HepG2 (cell line): ENCODE measurements around the gene RNU5B-1. TPM values are rescaled to one million over a fixed set of nuclear protein-coding genes. Genes with fewer than 3 reads are reported as not detected.

Source experiments
- ATAC-seq: fragments of 200-7000 bp; cut with Tn5 transposase; 3 replicates; pipeline ENCODE4 v1.9.1; 2020; ENCODE audit warnings: mild to moderate bottlenecking, moderate library complexity
- BruUV-seq: library from RNA; stranded (reverse); fragments of 400-500 nt; replicated peaks from 2 replicates; lab custom pipeline; 2021; lab: Mats Ljungman, UMichigan
- CTCF ChIA-PET: fragments of 300-600 bp; formaldehyde crosslinking; extraction: SDS; loops from one replicate; lab custom pipeline; 2021; ENCODE audit warnings: low total read pairs, inconsistent platforms, low intra/inter-chr PET ratio; lab: Yijun Ruan, JAX
- POLR2A ChIA-PET: fragments of 350-600 bp; sonication (Branson Sonifier 250); formaldehyde crosslinking; loops from one replicate; lab custom pipeline; 2020; ENCODE audit warnings: antibody characterized with exemption, inconsistent platforms; lab: Yijun Ruan, JAX
- DNase-seq: peaks from one replicate; pipeline ENCODE4 v3.0.0-alpha.2; 2015; ENCODE audit warnings: low spot score
- FAIRE-seq: peaks from 3 replicates; lab custom pipeline; 2011; peaks lifted over from hg19 to GRCh38; lab: Jason Lieb, UNC
- H2AFZ ChIP-seq: one replicate; pipeline ENCODE4 v1.6.1; 2011; ENCODE audit warnings: low read length, inconsistent platforms
- H3K27ac ChIP-seq: fragments of 300-600 bp; 3 replicates; pipeline ENCODE4 v1.8.0; 2011; ENCODE audit warnings: mixed run types, mild to moderate bottlenecking, mixed read lengths, low read length, inconsistent platforms; ENCODE audit not compliant: insufficient read depth; ENCODE audit errors: extremely low read length
- H3K27me3 ChIP-seq, 2 experiments: fragments of 200-600 bp in 1 of 2; 2 replicates in 1 of 2; 3 replicates in 1 of 2; pipeline versions ENCODE4 v1.6.0 to v1.8.0; 2011; ENCODE audit warnings: low read length in 2 of 2, mild to moderate bottlenecking in 2 of 2, moderate library complexity in 2 of 2, inconsistent platforms in 1 of 2; ENCODE audit not compliant: insufficient read depth in 2 of 2, control insufficient read depth in 1 of 2
- H3K36me3 ChIP-seq, 2 experiments: fragments of 200-600 bp in 1 of 2; replicated peaks in 1 of 2; 2 replicates in 1 of 2; 3 replicates in 1 of 2; pipeline versions ENCODE4 v1.5.1 to v1.8.0; 2011; ENCODE audit warnings: low read length in 2 of 2, inconsistent platforms in 1 of 2; ENCODE audit not compliant: insufficient read depth in 2 of 2, control insufficient read depth in 1 of 2
- H3K4me1 ChIP-seq: 2 replicates; pipeline ENCODE4 v1.5.1; 2012; ENCODE audit warnings: low read length, inconsistent platforms; ENCODE audit not compliant: insufficient read depth
- H3K4me2 ChIP-seq: 2 replicates; pipeline ENCODE4 v1.6.0; 2011; ENCODE audit warnings: low read depth, low read length, inconsistent platforms
- H3K4me3 ChIP-seq, 3 experiments: fragments of 200-600 bp in 1 of 3; sonication (generic), shearing (Covaris generic) in 1 of 3; replicated peaks in 1 of 3; 2 replicates each; pipeline ENCODE4 v1.5.1; 2011 to 2016; ENCODE audit warnings: low read length in 3 of 3, inconsistent platforms in 2 of 3, low read depth in 2 of 3, mild to moderate bottlenecking in 2 of 3, control low read depth in 1 of 3, mixed read lengths in 1 of 3; ENCODE audit not compliant: insufficient read depth in 1 of 3
- H3K79me2 ChIP-seq: one replicate; pipeline ENCODE4 v1.6.1; 2011; ENCODE audit warnings: low read length, inconsistent platforms; ENCODE audit not compliant: insufficient read depth
- H3K9ac ChIP-seq: 2 replicates; pipeline ENCODE4 v1.6.0; 2011; ENCODE audit warnings: mild to moderate bottlenecking, low read depth, low read length, inconsistent platforms; ENCODE audit not compliant: insufficient read depth
- H3K9me3 ChIP-seq: 2 replicates; pipeline ENCODE4 v1.5.1; 2012; ENCODE audit warnings: mild to moderate bottlenecking, low read length
- H4K20me1 ChIP-seq: 2 replicates; pipeline ENCODE4 v1.6.0; 2011; ENCODE audit warnings: inconsistent platforms, mild to moderate bottlenecking, low read length, moderate library complexity; ENCODE audit not compliant: insufficient read depth
- CTCF ChIP-seq: sonication (generic); formaldehyde crosslinking; IDR thresholded peaks from 2 replicates; pipeline ENCODE4 v1.5.0; 2020; ENCODE audit warnings: mild to moderate bottlenecking, missing genetic modification reagents, moderate library complexity
- IRF2 ChIP-seq: IDR thresholded peaks from 2 replicates; pipeline ENCODE4 v1.6.1; 2018; ENCODE audit warnings: missing genetic modification reagents, missing compliant biosample characterization
- MAFF ChIP-seq: IDR thresholded peaks from 2 replicates; pipeline ENCODE4 v1.6.1; 2011; ENCODE audit warnings: low read depth, low read length, improper control_type of control experiment
- MAFK ChIP-seq, 2 experiments: IDR thresholded peaks in 1 of 2; conservative IDR thresholded peaks in 1 of 2; 2 replicates each; pipeline ENCODE4 v1.6.1; 2011; ENCODE audit warnings: improper control_type of control experiment in 2 of 2, low read length in 2 of 2
- NR2F2 ChIP-seq: IDR thresholded peaks from 2 replicates; pipeline ENCODE4 v1.6.1; 2012; ENCODE audit warnings: low read depth, inconsistent platforms, borderline replicate concordance
- NR2F6 ChIP-seq, 2 experiments: IDR thresholded peaks; 2 replicates each; pipeline ENCODE4 v1.6.1; 2016; ENCODE audit warnings: antibody characterized with exemption in 1 of 2, mild to moderate bottlenecking in 1 of 2
- SAP130 ChIP-seq: IDR thresholded peaks from 2 replicates; pipeline ENCODE4 v1.6.1; 2016; ENCODE audit warnings: low read depth
- STAG1 ChIP-seq: sonication (generic); formaldehyde crosslinking; IDR thresholded peaks from 2 replicates; pipeline ENCODE4 v1.4.0; 2020; ENCODE audit warnings: missing genetic modification reagents
- ZNF121 ChIP-seq: sonication (generic); formaldehyde crosslinking; IDR thresholded peaks from 2 replicates; pipeline ENCODE4 v1.5.0; 2020; ENCODE audit warnings: mild to moderate bottlenecking, missing genetic modification reagents
- ZNF205 ChIP-seq: IDR thresholded peaks from 2 replicates; pipeline ENCODE4 v1.6.1; 2018; ENCODE audit warnings: missing biosample characterization, missing genetic modification reagents
- ZNF292 ChIP-seq: sonication (generic); formaldehyde crosslinking; IDR thresholded peaks from 2 replicates; pipeline ENCODE4 v1.8.1; 2022; ENCODE audit warnings: mild to moderate bottlenecking, low read depth, missing genetic modification reagents, borderline replicate concordance
- ZNF567 ChIP-seq: sonication (generic); formaldehyde crosslinking; IDR thresholded peaks from 2 replicates; pipeline ENCODE4 v1.8.1; 2023; ENCODE audit warnings: mild to moderate bottlenecking, missing genetic modification reagents, borderline replicate concordance
- ZNF782 ChIP-seq: sonication (generic); formaldehyde crosslinking; IDR thresholded peaks from 2 replicates; pipeline ENCODE4 v1.4.0; 2020; ENCODE audit warnings: missing genetic modification reagents, mild to moderate bottlenecking, borderline replicate concordance
- WGBS: methylation state at CpG from one replicate; pipeline ENCODE4 v1.1.6; 2017; ENCODE audit warnings: low lambda C conversion rate; 5-methylcytosine and 5-hydroxymethylcytosine counted together
- in situ Hi-C: cut with HindIII; loops from 2 replicates; pipeline ENCODE4 v1.10.0; 2017; ENCODE audit warnings: low pct_unique_long_range_greater_than_20kb; ENCODE audit not compliant: extremely low pct_ligation_motif_present
- intact Hi-C: fragments of 100-400 bp; cut with micrococcal nuclease; formaldehyde crosslinking; loops from one replicate; pipeline ENCODE4 v1.10.0; 2022; ENCODE audit not compliant: unreplicated experiment
- polyA plus RNA-seq, 8 experiments: library from polyadenylated mRNA; depleted of rRNA in 3 of 8; stranded (reverse) in 7 of 8; unstranded in 1 of 8; fragments of >200 nt; fragmentation: Illumina TruSeq in 4 of 8; extraction: Trizol in 4 of 8; gene quantifications; 2 replicates each; pipeline versions ENCODE4 v1.2.1 to v1.2.3, GENCODE V29; 2011 to 2016; ENCODE audit warnings: low read depth in 4 of 8, missing spikeins in 1 of 8, mixed read lengths in 1 of 8; ENCODE audit not compliant: insufficient read depth in 1 of 8
- total RNA-seq, 5 experiments: library from RNA; depleted of rRNA; stranded (reverse); fragments of >200 nt; fragmentation: Illumina TruSeq; extraction: Trizol; gene quantifications; 2 replicates each; pipeline ENCODE4 v1.2.3, GENCODE V29; 2016; ENCODE audit warnings: low read depth in 1 of 5
- TF ChIP-seq, protein P1 (sequence below): sonication (generic); formaldehyde crosslinking; IDR thresholded peaks from 2 replicates; pipeline ENCODE4 v1.8.0; 2022; ENCODE audit warnings: missing genetic modification reagents, mild to moderate bottlenecking, inconsistent platforms, borderline replicate concordance
- TF ChIP-seq, protein P2 (sequence below): sonication (generic); formaldehyde crosslinking; IDR thresholded peaks from 2 replicates; pipeline ENCODE4 v1.4.0; 2020; ENCODE audit warnings: missing genetic modification reagents; ENCODE audit errors: not compliant biosample characterization
- TF ChIP-seq, protein P3 (sequence below): sonication (generic); formaldehyde crosslinking; IDR thresholded peaks from 2 replicates; pipeline ENCODE4 v1.5.1; 2020; ENCODE audit warnings: mild to moderate bottlenecking, missing genetic modification reagents, moderate library complexity

RNU5B-1 gene
- total and polyA plus RNA-seq, 2 of the 13 experiments (the other 11 are each of a cell fraction or from before 2014, with no cell fraction given), result 1,646 TPM; not detected in 1

DNA sequence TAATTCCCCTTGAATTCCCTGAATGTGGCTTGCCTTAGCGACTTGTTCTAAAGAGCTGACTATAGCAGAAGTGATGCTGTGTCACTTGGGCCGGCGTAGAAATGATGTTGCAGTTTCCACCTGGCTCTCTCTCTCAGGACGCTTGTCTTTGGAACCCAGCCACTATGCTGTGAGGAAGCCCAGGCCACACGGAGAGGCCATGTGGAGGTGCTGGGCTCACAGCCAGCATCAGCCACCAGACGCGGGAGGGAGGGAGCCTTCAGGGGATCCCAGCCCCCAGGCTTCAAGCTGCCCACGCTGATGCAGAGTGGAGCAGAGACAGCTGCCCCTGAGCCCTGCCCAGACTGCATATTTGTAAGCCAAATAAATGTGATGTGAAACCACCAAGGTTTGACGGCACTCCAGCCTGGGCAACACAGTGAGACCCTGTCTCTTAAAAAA is 18.6 kb downstream of the RNU5B-1 start:
- H3K9me3 ChIP-seq, result no peaks in the 10 kb centered on the region
- FAIRE-seq (no peak), DNase-seq (no peak), ATAC-seq (peak; percentile 30)
- peaks cover 26% of the 10 kb centered on the region for H3K4me1 ChIP-seq
- in situ Hi-C loops (loop anchor here (5.0 kb wide), 1 partner anchor 59 kb away; no protein-coding TSS in a partner anchor), intact Hi-C loops (no loop called here)
- POLR2A ChIA-PET, result interaction anchor here (0.7 to 1.1 kb wide), 3 partner anchors 23 to 78 kb away, joined by 3 read pairs; no protein-coding TSS in a partner anchor
- CTCF ChIA-PET, result interaction anchor here (1.1 kb wide), 1 partner anchor 62 kb away, joined by 5 read pairs; no protein-coding TSS in a partner anchor
- H3K79me2 ChIP-seq, result no peaks in the 10 kb centered on the region
- H3K4me3 ChIP-seq, result no peak overlapping the region
- peak overlapping the region; percentile 29; the same call in 1 of the 2 replicates for H3K4me2 ChIP-seq
- no TSS peak for BruUV-seq
- no peaks in the 10 kb centered on the region for H4K20me1 ChIP-seq
- H3K9ac ChIP-seq, result no peak overlapping the region
- 0 out of 5 replicates have a peak, but pooled peaks cover 0 to 3% of the 10 kb centered on the region in 2 experiments for H3K36me3 ChIP-seq
- no peak overlapping the region for H3K27ac ChIP-seq
- no peaks in the 10 kb centered on the region; a peak in 1 of 5 replicates for H3K27me3 ChIP-seq
- H2AFZ ChIP-seq, result no peak overlapping the region
- WGBS, result 20% methylated on average over 4 of the region's 9 CpGs
- TF ChIP-seq IRF2 (no peak), SAP130 (peak; percentile 43; the same call in 1 of the 2 replicates), STAG1 (0 out of 2 replicates have a peak, but pooled peaks have one; percentile 12), MAFK (conservative IDR thresholded peaks at IDR 0.05 in 1 of 2, IDR thresholded peaks at IDR 0.05 in 1 of 2; ENCODE audit: low read length in 2 of 2) (peak; percentile 41 to 49; a peak in 2 of 4 replicates), ZNF292 (CRISPR knock-in tag) (no peak), NR2F2 (no peak), ZNF567 (CRISPR knock-in tag) (no peak), NR2F6 (IDR thresholded peaks at IDR 0.05) (no peak), NR2F6 (CRISPR knock-in tag; IDR thresholded peaks at IDR 0.05) (no peak), ZNF205 (CRISPR knock-in tag) (no peak), ZNF121 (CRISPR knock-in tag) (peak; percentile 87), ZNF782 (CRISPR knock-in tag) (no peak), MAFF (peak; percentile 34; the same call in 1 of the 2 replicates), CTCF (CRISPR knock-in tag) (peak; percentile 34; the same call in 1 of the 2 replicates)
- TF ChIP-seq, protein P1, sequence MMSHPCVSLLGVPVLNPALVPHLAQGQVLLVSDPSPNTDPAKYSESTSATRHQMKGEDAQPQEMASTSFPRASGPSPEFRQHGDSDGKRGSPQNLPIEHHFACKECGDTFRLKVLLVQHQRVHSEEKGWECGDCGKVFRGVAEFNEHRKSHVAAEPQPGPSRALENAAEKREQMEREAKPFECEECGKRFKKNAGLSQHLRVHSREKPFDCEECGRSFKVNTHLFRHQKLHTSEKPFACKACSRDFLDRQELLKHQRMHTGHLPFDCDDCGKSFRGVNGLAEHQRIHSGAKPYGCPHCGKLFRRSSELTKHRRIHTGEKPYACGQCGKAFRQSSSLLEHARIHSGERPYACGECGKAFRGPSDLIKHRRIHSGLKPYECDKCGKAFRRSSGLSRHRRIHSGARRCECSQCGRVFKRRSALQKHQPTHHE (CRISPR knock-in tag), result no peak
- TF ChIP-seq, protein P2, sequence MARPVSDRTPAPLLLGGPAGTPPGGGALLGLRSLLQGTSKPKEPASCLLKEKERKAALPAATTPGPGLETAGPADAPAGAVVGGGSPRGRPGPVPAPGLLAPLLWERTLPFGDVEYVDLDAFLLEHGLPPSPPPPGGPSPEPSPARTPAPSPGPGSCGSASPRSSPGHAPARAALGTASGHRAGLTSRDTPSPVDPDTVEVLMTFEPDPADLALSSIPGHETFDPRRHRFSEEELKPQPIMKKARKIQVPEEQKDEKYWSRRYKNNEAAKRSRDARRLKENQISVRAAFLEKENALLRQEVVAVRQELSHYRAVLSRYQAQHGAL (CRISPR knock-in tag), result no peak
- TF ChIP-seq, protein P3, sequence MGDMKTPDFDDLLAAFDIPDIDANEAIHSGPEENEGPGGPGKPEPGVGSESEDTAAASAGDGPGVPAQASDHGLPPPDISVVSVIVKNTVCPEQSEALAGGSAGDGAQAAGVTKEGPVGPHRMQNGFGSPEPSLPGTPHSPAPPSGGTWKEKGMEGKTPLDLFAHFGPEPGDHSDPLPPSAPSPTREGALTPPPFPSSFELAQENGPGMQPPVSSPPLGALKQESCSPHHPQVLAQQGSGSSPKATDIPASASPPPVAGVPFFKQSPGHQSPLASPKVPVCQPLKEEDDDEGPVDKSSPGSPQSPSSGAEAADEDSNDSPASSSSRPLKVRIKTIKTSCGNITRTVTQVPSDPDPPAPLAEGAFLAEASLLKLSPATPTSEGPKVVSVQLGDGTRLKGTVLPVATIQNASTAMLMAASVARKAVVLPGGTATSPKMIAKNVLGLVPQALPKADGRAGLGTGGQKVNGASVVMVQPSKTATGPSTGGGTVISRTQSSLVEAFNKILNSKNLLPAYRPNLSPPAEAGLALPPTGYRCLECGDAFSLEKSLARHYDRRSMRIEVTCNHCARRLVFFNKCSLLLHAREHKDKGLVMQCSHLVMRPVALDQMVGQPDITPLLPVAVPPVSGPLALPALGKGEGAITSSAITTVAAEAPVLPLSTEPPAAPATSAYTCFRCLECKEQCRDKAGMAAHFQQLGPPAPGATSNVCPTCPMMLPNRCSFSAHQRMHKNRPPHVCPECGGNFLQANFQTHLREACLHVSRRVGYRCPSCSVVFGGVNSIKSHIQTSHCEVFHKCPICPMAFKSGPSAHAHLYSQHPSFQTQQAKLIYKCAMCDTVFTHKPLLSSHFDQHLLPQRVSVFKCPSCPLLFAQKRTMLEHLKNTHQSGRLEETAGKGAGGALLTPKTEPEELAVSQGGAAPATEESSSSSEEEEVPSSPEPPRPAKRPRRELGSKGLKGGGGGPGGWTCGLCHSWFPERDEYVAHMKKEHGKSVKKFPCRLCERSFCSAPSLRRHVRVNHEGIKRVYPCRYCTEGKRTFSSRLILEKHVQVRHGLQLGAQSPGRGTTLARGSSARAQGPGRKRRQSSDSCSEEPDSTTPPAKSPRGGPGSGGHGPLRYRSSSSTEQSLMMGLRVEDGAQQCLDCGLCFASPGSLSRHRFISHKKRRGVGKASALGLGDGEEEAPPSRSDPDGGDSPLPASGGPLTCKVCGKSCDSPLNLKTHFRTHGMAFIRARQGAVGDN (CRISPR knock-in tag), result peak; percentile 42; the same call in 1 of the 2 replicates
